H1 (cell line): ENCODE data around the gene MAP1LC3C. TPM values are rescaled to one million over a fixed set of nuclear protein-coding genes. Genes with fewer than 3 reads are reported as not detected.

Experiments
- ASH2L ChIP-seq: fragments of 200-600, 300-600 bp; sonication (generic); IDR thresholded peaks from one replicate; pipeline ENCODE4 v1.7.1; 2017; ENCODE audit warnings: low read length
- MAFK ChIP-seq: IDR thresholded peaks from 2 replicates; pipeline ENCODE4 v1.6.1; 2012; ENCODE audit warnings: low read depth, mild to moderate bottlenecking, improper control_type of control experiment, low read length
- NANOG ChIP-seq: IDR thresholded peaks from 2 replicates; pipeline ENCODE4 v1.6.1; 2011; ENCODE audit warnings: low read length, low read depth, mild to moderate bottlenecking, inconsistent platforms; ENCODE audit not compliant: insufficient read depth, poor library complexity, severe bottlenecking
- NRF1 ChIP-seq: IDR thresholded peaks from 2 replicates; pipeline ENCODE4 v1.6.1; 2011; ENCODE audit warnings: mild to moderate bottlenecking, low read depth, low read length, improper control_type of control experiment
- POU5F1 ChIP-seq: IDR thresholded peaks from 2 replicates; pipeline ENCODE4 v1.6.1; 2011; ENCODE audit warnings: low read depth, mild to moderate bottlenecking, low read length, moderate library complexity
- polyA plus RNA-seq, 7 experiments: library from polyadenylated mRNA; depleted of rRNA in 3 of 7; stranded (reverse) in 5 of 7; unstranded in 2 of 7; fragments of >200 nt in 5 of 7; fragments of 200-250 nt in 2 of 7; gene quantifications; 1 replicate in 5 of 7; 2 replicates in 1 of 7; 4 replicates in 1 of 7; pipeline versions ENCODE4 v1.2.1 to v1.2.3, GENCODE V29; 2011 to 2013; ENCODE audit warnings: missing spikeins in 2 of 7, mixed read lengths in 2 of 7
- total RNA-seq: library from RNA; stranded (reverse); fragmentation: NEBNext Ultra II Directional; extraction: Animal tissue kit (Norgen Biotek cat#: 25700); gene quantifications from 2 replicates; pipeline ENCODE4 v1.2.1, GENCODE V29; 2021

Gene MAP1LC3C
- total and polyA plus RNA-seq, 2 of the 8 experiments (the other 6 are each of a cell fraction or from before 2014, with no cell fraction given): 1.7 to 3.2 TPM

DNA sequence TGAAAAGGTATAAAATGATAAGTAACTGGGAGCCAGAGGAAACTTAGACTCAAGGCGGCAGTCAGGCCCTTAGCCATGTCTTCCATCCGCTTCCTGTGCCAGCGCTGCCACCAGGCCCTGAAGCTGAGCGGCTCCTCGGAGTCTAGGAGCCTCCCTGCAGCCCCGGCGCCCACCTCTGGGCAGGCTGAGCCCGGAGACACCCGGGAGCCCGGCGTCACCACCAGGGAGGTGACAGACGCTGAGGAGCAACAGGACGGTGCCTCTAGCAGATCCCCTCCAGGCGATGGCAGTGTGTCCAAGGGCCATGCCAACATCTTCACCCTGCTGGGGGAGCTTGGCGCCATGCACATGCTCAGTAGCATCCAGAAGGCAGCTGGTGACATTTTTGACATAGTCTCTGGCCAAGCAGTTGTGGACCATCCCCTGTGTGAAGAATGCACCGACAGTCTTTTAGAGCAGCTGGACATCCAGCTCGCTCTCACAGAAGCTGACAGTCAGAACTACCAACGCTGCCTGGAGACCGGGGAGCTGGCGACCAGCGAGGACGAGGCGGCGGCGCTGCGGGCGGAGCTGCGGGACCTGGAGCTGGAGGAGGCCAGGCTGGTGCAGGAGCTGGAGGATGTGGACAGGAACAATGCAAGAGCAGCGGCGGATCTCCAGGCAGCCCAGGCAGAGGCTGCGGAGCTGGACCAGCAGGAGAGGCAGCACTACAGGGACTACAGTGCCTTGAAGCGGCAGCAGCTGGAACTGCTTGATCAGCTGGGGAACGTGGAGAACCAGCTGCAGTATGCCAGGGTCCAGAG lies 41.0 kb downstream of the MAP1LC3C start, which contains the start of gene BECN2 (continued):
- TF ChIP-seq NRF1 (no peak), NANOG (no peak), MAFK (no peak), POU5F1 (no peak), ASH2L (no peak)
